CD4-positive, alpha-beta T cell treated with Interleukin-12 subunit alpha and Interleukin-12 subunit beta, for 1 hour (primary cell): ENCODE data around the gene KRT6A.

Source experiments
- DNase-seq: peaks from one replicate; pipeline ENCODE4 v3.0.0-alpha.2; 2020

KRT6A gene

DNA sequence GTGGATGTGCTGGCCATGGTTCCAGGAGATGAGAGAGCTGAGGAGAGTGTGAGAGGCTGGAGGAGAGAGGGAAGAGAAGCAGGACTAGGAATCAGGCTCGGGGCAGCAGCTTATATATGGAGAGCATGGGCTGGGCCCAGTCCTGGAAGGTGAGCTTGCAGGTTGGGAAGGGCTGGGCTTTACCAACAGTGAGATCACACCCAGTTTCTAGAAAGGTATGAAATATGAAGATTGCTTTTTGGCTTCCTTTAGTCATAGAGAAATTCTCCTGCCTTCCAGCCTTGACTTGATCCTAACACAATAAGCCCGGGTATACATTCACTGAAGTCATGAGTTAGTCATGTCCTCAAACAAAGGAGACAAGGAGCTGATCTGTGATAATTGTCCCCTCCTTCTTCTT is at the start of gene KRT6A:
Gene KRT6A (minus strand): TSS at position 86 of the 400 bp plus-strand sequence. CDS start 69 bp downstream, at position 17.
- DNase-seq, result no peak

GRCh38 chr12:52542157-52542556 is 49.1 kb upstream of the KRT6A start:
- DNase-seq, result no peak

GRCh38 chr12:52541709-52542108 is 48.7 kb upstream of the KRT6A start:
- no peak for DNase-seq

GRCh38 chr12:52540531-52540930 is 47.5 kb upstream of the KRT6A start:
- DNase-seq, result no peak

- DNase-seq, result no peak
Observed at GRCh38 chr12:52539821-52540173, 46.7 kb upstream of the KRT6A start.

DNA sequence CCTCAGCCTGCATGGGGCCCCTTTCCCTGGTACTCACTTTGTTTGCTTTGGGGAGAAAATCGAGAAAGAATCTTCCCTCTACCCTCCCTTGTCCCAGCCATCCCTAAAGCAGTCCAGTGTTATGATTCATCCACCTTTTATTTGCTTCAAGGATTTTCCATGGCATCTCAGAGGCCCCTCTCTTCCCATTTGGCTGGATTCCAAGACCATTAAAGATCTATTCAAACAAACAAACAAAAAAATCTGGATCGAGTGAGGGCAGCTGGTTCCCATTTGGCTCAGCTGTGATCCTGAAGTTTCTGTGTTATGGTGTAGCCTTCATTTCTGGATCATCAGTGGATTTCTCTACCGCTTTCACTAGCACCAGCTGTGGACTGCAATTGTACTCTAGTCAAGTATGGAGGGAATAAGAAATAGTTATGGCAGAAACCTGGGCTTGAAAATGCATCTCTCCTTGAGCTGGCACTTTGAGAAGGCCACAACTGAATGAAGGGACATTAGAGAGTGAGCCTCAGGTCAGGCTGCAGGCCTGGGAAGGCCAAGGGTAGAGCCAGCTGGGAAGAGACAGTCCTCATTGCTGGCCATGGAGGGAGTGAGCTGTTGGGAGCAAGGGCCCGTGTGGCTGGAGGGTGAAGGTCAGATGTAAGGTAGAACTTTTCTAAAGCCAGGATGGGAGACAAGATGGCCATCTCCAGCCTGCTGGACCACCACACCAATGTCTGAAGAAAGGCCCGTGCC is 46.2 kb upstream of the KRT6A start:
- DNase-seq, result no peak

GRCh38 chr12:52537101-52537500 is 44.0 kb upstream of the KRT6A start:
- no peak for DNase-seq

DNA sequence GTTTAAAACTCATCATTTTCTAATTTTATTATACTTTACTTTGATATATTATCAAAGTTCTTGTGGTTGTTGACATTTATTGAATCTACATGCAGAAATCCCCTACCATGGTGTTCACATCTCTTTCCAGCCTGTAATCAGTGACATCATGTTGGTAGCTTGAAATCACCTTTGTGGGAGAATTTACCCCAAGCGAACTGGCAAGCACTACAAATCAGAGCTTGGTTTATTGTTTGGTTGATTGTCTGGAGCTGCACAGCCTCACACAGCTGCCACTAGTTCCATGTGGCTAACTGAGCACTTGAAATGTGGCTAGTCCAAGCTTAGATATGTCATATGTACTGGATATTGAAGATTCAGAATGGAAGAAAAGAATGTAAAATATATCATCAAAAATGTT is 42.5 kb upstream of the KRT6A start:
- DNase-seq, result no peak

- no peak for DNase-seq
Observed at GRCh38 chr12:52534482-52534881, 41.4 kb upstream of the KRT6A start.

DNA sequence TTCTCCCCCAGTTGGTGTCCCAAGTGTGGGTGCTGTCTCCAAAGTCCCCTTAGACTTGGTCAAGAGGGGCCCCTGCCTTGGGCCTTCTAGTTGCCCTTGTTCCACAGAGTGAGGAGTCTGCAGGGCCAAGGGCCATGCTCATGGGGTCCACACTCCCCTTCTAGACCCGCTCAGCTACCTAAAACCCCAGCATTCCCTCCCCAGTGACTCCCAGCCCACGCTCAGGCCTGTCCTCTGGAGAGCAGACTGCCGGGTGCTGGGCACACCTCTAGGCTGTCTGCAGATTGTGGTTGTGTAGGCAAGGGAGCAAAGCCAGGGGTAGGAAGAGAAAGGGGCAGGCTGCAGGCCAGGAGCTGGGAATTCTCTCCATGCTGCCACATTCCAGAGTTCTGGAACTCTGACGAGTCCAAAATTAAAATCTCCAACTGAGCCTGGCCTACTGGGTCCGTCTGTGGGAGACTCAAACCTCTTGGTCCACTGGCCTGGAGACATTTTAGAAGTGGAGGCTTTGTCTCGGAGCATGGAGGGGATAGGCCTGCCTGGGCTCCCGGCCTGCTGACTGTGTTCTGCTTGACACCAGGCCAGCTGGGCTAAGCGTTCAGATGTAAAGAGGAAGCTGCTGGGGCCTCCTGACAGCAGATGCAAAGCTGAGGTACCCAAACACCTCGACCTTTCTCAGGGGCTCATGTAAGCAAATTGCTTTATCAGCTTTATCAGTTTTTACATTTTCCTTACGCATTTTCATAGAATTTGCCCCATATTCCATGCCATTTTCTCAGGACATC is 40.8 kb upstream of the KRT6A start:
- DNase-seq, result no peak

DNA sequence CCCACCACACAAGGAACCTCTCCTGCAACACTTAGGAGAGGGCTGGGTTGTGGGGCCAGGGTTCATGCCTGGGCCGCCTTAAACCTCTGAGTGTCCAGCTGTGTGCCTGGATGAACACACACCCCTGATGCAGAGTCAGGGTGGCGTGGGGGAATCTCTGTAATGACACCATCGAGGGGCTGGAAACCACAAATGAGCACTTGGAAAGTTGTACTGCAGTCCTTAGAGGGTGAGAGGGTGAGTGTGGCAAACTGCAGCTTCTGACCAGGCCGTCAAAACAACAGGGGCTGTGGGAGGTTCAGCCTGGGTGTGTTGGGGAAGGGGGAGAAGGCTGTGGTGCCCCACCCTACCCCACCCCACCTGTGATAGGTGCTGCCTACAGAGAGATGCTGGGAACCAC is 39.6 kb upstream of the KRT6A start:
- no peak for DNase-seq

- DNase-seq, result peak; percentile 7
Observed at GRCh38 chr12:52531566-52532300, 38.7 kb upstream of the KRT6A start.

GRCh38 chr12:52530905-52531304 is 37.8 kb upstream of the KRT6A start:
- DNase-seq, result no peak

- no peak for DNase-seq
Observed at GRCh38 chr12:52530366-52530765, 37.3 kb upstream of the KRT6A start.

DNA sequence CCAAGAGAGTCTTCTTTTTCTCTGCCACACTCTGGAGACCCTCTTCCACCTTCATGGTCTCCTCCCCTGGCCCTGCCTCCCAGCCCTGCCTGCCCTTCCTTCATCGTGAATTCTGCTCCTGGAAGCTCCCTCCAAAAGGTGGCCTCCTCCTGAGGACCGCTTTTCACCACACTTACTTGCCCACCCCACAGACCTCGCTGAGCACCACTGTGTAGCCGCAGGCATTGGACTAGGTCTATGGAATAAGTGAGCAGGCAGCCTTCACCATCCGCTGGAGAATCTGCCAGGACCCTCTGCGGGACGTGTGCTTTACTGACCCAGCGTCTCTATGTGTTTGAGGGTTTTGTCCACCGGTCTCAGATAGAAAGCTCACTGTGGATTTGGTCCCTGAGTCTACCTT is 36.8 kb upstream of the KRT6A start:
- DNase-seq, result no peak

DNA sequence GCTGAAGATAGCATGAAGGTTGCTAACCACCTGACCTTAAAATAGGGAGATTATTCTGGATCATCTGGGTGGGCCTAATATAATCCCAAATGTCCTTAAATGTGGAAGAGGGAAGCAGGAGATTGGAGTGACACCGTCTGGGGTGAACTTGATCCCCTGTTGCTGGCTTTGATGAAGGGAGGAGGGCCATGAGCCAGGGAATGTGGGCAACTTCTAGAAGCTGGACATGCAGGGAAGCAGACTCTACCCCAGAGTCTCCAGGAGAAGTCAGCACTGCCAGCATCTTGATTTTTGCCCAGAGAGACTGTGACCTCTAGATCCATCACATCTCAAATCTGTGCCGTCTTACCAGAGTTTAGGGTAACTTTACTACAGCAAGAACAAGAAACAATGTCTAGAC is 36.4 kb upstream of the KRT6A start:
- no peak for DNase-seq

DNA sequence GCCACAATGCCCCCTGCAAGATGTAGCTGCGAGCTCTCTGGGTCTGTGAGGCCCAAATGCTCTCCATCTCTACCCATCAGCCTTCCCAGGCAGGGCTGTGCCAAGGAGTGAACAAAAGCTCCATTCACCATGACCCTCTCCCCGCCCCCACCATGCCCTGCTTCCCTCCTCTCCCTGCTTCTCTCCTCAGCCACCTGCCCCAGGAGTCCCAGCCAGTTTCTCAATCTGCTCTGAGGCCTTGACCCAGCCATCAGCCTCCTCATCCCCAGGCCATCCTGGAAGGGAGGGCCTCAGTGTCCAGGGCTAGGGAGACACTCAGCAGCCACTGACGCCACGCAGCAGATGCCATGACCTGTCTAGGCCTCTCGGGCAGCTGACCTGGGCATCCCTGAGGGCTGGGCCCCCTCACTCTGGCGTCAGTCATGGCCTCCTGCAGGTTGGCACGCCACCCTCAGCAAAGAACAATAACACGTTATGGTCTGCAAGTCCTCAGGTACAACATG is 35.6 kb upstream of the KRT6A start:
- DNase-seq, result no peak

DNA sequence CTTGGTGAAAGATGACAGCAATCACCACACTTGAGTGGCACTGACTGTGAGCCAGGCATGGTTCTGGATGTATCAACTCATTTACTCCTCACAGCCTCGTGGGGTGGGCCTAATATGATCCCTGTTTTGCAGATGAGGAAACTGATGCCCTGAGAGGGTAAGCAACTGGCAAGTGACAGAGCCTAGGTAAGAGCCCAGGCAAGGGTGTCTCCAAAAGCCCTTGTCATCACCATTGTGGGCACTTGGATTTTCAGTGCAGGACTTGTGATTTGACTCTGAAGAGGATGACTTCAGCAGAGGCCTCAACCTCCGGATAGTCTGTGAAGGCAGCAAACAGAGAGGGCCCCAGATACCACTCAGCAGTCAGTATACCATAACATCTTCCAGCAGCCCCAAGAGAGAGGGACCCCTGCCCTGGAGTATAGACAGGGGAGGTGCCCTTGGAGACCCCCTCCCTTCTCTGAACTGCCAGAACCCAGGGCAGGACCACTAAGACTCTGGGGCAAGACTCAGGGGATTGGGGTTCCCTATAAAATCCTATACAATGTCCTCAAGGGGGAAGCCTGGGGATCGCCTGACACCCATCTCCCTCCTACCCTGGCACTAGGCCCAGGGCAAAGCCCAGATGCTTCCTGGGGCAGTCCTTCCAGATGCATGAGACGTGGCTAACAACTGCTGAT is 34.2 kb upstream of the KRT6A start:
- no peak for DNase-seq

- DNase-seq, result peak; percentile 15
Observed at GRCh38 chr12:52526511-52526951, 33.5 kb upstream of the KRT6A start.

DNA sequence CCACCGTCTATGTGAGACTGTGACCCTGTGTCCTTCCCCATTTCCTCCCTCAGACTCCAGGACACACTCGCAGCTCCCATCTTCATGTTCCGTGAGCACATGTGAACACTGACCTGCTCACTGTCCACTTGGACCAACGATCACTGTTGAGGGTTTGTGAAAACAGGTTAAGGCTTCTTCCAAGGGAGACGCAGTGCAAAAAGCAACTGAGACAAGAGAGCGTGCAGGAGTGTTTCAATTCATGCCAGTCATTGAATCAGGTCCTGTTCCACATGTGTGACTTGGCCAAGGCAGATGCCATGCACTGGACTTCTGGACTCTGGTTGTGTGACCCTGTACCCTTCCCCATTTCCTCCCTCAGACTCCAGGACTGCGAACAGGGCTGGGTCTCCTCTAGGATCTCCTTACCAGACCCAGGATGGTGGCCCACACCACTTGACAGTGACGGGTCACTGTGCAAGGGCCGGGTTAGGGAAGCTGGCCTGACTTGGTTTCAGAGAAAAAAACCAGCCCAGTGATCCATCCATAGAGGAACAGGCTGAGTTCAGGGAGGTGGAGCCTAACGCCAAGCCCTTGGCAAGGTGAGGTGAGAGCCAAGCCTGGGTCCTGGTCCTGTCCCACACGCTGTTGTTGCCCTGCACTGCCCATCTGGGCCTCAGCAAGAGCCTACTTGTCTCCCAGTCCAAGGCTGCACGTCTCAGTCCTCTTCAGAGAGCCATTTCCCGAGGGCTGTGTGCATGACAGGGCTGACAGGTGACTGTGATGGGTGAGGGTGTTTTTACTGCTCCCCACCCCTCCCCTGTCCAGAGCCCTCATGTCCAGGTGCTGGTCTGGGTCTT is 32.8 kb upstream of the KRT6A start:
- DNase-seq, result no peak

- no peak for DNase-seq
Observed at GRCh38 chr12:52524898-52525591, 32.0 kb upstream of the KRT6A start.
